ENCODE data around the gene POLA1.

- TF ChIP-seq CTCF (IDR thresholded peaks at IDR 0.05) (no peak), POLR2A (IDR thresholded peaks at IDR 0.05) (no peak), EP300 (IDR thresholded peaks at IDR 0.05) (no peak), POLR2AphosphoS5 (IDR thresholded peaks at IDR 0.05) (no peak)
Measured at GRCh38 chrX:24775891-24776290, 82.2 kb downstream of the POLA1 start.
